H7 (cell line): Measurements from ENCODE around the gene SHMT2. TPM values are rescaled to one million over a fixed set of nuclear protein-coding genes. Genes with fewer than 3 reads are reported as not detected.

Source experiments
- DNase-seq: peaks from one replicate; pipeline ENCODE4 v3.0.0; 2012
- H3K27me3 ChIP-seq: 2 replicates; pipeline ENCODE4 v1.6.0; 2011; ENCODE audit warnings: mild to moderate bottlenecking, low read length; ENCODE audit not compliant: control insufficient read depth, insufficient read depth
- H3K36me3 ChIP-seq: replicated peaks from 2 replicates; pipeline ENCODE4 v1.5.1; 2011; ENCODE audit warnings: low read length; ENCODE audit not compliant: control insufficient read depth, insufficient read depth
- H3K4me3 ChIP-seq: 2 replicates; pipeline ENCODE4 v1.5.1; 2011; ENCODE audit warnings: low read depth, mild to moderate bottlenecking, control low read depth, low read length, moderate library complexity; ENCODE audit not compliant: insufficient read depth
- total RNA-seq: library from RNA; depleted of rRNA; stranded (reverse); fragments of >200 nt; shearing (Covaris generic); gene quantifications from 2 replicates; pipeline ENCODE4 v1.2.3, GENCODE V29; 2014

The SHMT2 gene
- total RNA-seq, 1 experiment from 2014 or later: 399 TPM

DNA sequence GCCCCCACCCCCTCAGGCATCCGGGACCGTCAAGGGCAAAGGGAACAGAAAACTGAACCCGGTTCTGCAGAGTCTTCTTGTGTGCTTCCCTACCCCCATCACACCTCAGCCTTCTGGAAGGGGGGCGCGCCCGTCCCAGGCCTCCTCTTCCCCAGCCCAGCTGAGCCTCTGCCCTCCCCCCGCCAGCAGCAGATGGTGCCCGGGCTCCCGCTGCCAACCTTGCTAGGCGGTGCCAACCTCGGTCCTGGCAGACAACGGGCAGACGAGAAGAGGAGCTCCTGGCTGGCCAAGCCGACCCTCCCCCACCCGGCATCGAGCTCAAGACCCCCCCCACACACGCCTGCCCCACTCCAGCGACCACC is 12.8 kb downstream of the SHMT2 start:
- Histone ChIP-seq H3K36me3 (no peaks in the 10 kb centered on the region), H3K4me3 (peak overlapping the region; percentile 54), H3K27me3 (peaks cover 60% of the 10 kb centered on the region)
- no peak for DNase-seq

GRCh38 chr12:57242691-57243454 is 13.4 kb downstream of the SHMT2 start:
- peak; percentile 97 for DNase-seq
- Histone ChIP-seq H3K36me3 (no peaks in the 10 kb centered on the region), H3K4me3 (peak overlapping the region; percentile 54), H3K27me3 (peaks cover 55% of the 10 kb centered on the region)

DNA sequence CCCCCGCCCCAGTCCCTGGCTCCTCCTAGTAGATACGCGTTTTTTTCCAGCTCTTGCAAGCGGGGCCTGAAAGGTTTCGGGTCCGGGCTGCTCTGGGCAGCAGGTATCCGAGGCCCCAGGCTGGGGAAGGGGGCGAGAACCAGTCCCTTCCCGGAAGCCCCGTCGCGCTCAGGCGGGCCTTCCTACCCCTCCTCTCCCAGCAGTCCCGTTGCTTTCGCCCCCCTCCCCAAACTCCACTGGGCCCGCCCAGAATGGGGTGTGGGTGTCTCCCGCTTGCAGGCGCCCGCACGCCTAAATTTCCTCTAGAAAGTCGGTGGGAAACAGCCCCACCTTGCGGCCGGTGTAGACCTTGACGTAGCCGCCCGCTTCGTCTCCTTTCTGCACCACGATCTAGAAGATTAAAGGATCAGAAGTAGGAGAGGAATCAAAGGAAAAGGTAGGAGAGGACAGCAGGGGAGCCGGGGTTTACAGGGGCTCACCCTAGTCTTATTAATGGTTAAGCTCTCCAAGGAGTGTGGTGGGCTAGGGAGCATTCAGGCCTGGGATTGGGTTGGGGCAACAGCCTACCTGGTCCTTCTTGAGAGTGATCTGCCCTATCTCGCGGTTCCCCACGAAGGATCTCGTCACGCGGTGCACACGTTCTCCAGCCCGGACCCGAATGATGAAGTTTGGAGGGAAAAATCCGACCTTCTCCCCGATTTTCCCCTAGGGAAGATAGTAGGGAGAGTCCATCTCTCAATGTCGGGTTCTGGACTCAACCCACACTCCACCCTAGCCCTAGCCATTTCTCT is 14.2 kb downstream of the SHMT2 start:
- H3K4me3 ChIP-seq: peak overlapping the region; percentile 54
- peak; percentile 94 for DNase-seq
- no peaks in the 10 kb centered on the region for H3K36me3 ChIP-seq
- peaks cover 46% of the 10 kb centered on the region for H3K27me3 ChIP-seq

DNA sequence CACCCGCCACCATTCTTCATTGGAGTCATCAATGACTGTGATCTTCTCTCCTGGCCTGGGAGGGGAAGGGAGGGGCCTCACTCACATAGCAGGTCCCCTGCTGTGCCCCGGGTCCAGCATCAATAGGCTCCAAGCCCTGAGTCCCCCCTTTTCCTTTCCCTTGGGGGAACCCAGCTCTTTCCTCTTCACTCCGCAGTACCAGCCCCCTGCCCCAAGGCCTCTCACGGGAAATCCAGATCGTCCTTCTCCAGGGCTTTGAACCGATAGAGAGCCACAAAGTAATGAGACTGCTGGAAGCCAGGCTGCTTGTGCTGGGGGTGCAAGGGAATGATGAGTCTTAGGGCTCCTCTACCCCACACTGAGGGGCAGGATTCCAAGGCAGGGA is 14.8 kb downstream of the SHMT2 start:
- DNase-seq: peak; percentile 56
- no peak overlapping the region for H3K4me3 ChIP-seq
- peaks cover 42% of the 10 kb centered on the region for H3K27me3 ChIP-seq
- H3K36me3 ChIP-seq: no peaks in the 10 kb centered on the region

- H3K36me3 ChIP-seq: no peaks in the 10 kb centered on the region
- peak; percentile 66 for DNase-seq
- no peak overlapping the region for H3K4me3 ChIP-seq
- peaks cover 14% of the 10 kb centered on the region for H3K27me3 ChIP-seq
Observed at GRCh38 chr12:57247041-57247440, 17.5 kb downstream of the SHMT2 start.

GRCh38 chr12:57248934-57249742 is 19.6 kb downstream of the SHMT2 start:
- Histone ChIP-seq H3K27me3 (peaks cover 3% of the 10 kb centered on the region), H3K4me3 (no peak overlapping the region), H3K36me3 (no peaks in the 10 kb centered on the region)
- no peak for DNase-seq

DNA sequence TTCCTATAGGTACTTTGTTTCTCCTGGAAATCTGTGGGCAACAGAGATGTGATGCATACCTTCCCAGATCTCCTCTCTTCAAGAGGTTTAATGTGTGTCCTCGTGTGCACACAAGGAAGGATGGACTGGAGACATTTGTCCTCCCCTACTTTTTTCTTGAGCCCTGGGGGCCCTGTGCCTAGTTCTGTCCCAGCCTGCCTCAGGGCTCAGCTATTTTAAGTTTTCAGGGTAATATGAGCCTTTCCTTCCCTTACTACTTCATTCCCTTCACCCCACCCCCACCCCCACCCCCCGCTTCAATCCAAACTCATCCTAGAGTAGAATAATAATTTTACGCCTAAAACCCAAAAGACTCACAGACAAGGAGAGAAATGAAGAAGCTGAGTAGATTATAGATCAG is 21.0 kb downstream of the SHMT2 start:
- DNase-seq: no peak
- H3K27me3 ChIP-seq: no peaks in the 10 kb centered on the region
- H3K36me3 ChIP-seq: peaks cover 1% of the 10 kb centered on the region; the same call in 1 of the 2 replicates
- H3K4me3 ChIP-seq: no peak overlapping the region

- H3K27me3 ChIP-seq: no peaks in the 10 kb centered on the region
- no peak within 1 kb of the TSS for H3K4me3 ChIP-seq
- no peak for DNase-seq
- peaks cover 3% of the 10 kb centered on the region; the same call in 1 of the 2 replicates for H3K36me3 ChIP-seq
Observed at GRCh38 chr12:57250956-57251355, 21.4 kb downstream of the SHMT2 start, which contains the start of gene STAC3. STAC3 (minus strand) TSS chr12:57251187; CDS start chr12:57249636, 1,551 bp downstream.

DNA sequence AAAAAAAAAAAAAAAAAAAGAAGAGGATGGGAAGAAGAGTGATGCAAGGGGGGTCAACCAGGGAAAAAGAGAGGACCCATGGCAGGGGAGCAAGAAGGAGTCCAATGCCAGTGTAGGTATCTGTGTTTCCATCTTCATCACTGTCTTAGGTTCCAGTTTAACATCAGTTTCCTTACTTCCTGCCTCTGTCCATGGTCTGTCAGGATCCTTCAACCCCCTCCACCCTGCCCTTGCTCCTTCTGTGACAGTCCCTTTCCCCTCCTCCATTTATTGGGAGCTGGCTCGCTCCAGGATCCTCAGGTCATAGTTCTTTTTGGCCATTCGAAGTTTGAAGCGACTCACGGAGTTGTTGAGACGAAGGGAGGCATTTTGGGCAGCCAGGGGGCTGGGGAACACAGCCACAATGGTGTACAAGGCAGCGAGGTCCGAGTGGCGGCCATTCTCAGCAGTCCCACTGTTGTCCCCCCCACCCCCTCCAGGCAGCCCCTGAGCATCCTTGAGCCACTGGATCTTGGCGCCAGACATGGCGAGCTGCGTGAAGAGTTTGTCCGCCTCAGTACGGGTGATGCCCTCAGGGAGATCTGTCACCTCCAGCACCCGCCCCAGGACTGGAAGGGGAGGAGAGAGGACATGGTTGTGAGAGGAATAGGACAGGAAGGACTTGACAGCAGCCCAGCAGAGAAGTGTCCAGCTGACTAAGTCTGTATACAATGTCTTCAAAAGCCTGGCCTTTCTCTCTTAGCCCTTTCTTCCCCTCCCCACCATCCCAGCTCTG is 25.2 kb downstream of the SHMT2 start:
- H3K27me3 ChIP-seq: no peaks in the 10 kb centered on the region
- peaks cover 9% of the 10 kb centered on the region for H3K36me3 ChIP-seq
- no peak for DNase-seq
- no peak overlapping the region for H3K4me3 ChIP-seq

DNA sequence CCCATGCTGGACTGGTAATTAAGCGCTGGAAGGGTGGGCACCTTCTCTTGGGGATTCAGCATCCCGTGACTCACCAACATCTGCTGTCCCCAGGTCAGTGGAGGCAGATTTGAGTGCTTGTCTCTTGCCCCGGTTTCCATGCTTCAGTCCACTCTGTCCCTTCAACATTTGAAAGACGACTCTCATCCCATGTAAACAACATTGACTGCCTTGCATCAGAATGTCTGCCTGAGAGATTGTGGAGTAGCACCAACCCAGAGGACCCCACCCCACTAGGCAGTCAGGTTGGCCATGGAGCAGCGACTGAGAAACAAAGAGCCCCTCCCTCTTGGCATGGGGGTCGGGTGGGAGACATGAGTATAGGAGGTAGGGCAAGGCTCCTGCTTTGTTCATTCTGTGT is 26.4 kb downstream of the SHMT2 start:
- Histone ChIP-seq H3K4me3 (no peak overlapping the region), H3K36me3 (peaks cover 11% of the 10 kb centered on the region), H3K27me3 (no peaks in the 10 kb centered on the region)
- no peak for DNase-seq

DNA sequence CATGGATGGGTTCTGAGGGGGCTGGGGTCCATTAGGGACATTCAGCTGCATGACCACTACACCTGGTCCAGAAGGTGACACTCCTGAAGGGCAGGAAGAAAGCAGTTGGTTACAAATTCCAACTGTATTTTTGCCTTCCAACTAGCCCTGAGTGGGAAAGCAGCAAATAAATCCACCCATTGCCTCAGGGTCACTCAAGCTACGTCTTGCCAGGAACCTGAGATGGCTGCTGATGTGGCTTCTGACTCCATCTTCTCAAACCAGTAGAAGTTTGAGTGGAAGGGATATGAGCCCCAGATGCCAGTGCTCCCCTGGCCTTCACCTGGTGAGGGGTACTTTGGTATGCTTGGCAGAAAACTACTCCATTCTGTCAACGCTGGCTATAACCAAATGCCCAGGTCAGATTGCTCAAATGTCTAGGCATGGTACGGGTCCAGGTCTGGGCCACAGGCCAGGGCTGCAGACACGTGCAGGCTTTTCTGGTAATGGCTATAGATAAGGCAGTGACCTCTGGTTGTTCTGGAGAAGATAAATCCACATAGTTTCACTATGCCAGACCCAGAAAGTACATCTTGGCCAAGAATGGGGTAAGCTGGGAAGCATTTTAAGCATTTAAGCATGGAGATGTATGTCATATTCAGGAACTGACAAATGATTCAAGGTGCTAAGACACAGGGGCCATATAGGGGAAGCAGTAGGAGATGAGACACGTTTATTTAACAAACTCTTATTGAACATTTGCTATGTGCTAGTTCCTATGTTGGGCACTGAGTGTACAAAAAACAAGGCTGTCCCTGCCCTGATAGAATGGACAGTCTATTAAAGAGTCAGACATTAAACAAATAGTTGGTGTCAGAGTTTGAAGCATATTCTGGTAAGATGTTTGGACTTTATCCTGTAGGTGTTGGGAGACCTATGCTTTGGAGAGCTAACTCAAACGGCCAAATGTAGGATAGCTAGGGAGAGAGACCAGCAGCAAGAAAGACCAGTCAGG is 29.8 kb downstream of the SHMT2 start:
- H3K36me3 ChIP-seq: peaks cover 12% of the 10 kb centered on the region
- no peaks in the 10 kb centered on the region for H3K27me3 ChIP-seq
- H3K4me3 ChIP-seq: no peak overlapping the region
- DNase-seq: no peak

- Histone ChIP-seq H3K4me3 (no peak overlapping the region), H3K36me3 (peaks cover 11% of the 10 kb centered on the region), H3K27me3 (no peaks in the 10 kb centered on the region)
- no peak for DNase-seq
Observed at GRCh38 chr12:57260366-57260765, 30.9 kb downstream of the SHMT2 start.

DNA sequence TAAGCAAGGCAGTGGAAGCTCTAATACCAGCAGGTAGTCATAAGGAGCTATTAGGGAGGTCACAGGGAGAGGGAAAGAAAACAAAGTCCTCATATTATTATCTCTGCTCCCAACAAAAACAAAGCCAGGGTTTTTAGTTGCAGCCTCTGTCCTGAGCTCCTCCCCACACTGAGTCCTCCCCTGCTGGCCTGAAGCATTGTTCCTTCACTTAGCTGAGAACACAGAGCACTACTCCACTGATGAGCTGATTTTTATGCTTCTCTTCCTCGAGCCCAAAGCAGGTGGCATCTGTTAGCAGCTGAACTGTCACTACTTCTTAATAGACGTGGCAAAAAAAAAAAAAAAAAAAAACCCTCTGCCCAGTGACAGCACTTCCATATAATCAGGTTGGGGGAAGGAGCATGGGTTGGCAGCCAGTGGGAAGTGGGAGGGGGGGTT is 31.9 kb downstream of the SHMT2 start:
- Histone ChIP-seq H3K36me3 (peaks cover 11% of the 10 kb centered on the region), H3K27me3 (no peaks in the 10 kb centered on the region), H3K4me3 (no peak overlapping the region)
- DNase-seq: peak; percentile 50
